Measurements from ENCODE around the gene C19orf25.

DNA sequence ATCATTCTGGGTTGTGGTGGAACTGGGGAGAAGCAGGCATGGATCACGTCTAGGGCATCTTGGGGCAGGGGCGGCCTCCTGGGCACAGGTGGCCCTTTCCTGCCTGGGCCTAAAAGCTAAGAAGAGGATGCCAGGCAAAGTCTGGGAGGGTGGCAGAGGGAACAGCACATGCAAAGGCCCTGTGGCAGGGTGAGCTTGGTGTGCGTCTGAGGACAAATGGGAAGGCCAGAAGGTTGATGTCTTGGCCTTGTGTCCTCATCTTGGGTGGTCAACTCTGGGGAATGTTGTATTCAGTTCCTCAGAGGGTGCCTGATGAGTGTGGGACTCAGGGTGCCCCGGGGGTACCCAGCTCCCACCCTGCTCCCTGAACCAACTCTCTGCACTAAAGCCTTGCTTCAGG, 39.5 kb upstream of the C19orf25 start:
- TF ChIP-seq REST (IDR thresholded peaks at IDR 0.05; ENCODE audit: borderline replicate concordance) (no peak), REST (CRISPR knock-in tag; IDR thresholded peaks at IDR 0.05; ENCODE audit: low read depth) (no peak), ZNF384 (IDR thresholded peaks at IDR 0.05; ENCODE audit: low read depth, low read length) (no peak), OTX1 (CRISPR knock-in tag; IDR thresholded peaks at IDR 0.05) (no peak), POLR2A (conservative IDR thresholded peaks at IDR 0.05) (no peak), CEBPZ (IDR thresholded peaks at IDR 0.05; ENCODE audit: borderline replicate concordance, low read depth, low read length) (no peak), NR2F6 (CRISPR knock-in tag; IDR thresholded peaks at IDR 0.05) (no peak), ZBTB12 (CRISPR knock-in tag; IDR thresholded peaks at IDR 0.05) (no peak), L3MBTL2 (IDR thresholded peaks at IDR 0.05) (no peak), GATAD2B (IDR thresholded peaks at IDR 0.05; ENCODE audit: borderline replicate concordance) (no peak), HDGF (IDR thresholded peaks at IDR 0.05) (no peak), MLX (CRISPR knock-in tag; conservative IDR thresholded peaks at IDR 0.05) (no peak), PREB (CRISPR knock-in tag; IDR thresholded peaks at IDR 0.05) (no peak)
- TF ChIP-seq, protein P1, sequence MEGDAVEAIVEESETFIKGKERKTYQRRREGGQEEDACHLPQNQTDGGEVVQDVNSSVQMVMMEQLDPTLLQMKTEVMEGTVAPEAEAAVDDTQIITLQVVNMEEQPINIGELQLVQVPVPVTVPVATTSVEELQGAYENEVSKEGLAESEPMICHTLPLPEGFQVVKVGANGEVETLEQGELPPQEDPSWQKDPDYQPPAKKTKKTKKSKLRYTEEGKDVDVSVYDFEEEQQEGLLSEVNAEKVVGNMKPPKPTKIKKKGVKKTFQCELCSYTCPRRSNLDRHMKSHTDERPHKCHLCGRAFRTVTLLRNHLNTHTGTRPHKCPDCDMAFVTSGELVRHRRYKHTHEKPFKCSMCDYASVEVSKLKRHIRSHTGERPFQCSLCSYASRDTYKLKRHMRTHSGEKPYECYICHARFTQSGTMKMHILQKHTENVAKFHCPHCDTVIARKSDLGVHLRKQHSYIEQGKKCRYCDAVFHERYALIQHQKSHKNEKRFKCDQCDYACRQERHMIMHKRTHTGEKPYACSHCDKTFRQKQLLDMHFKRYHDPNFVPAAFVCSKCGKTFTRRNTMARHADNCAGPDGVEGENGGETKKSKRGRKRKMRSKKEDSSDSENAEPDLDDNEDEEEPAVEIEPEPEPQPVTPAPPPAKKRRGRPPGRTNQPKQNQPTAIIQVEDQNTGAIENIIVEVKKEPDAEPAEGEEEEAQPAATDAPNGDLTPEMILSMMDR (IDR thresholded peaks at IDR 0.05 in 2 of 3, conservative IDR thresholded peaks at IDR 0.05 in 1 of 3; ENCODE audit: insufficient read depth in 2 of 3, low read depth in 1 of 3, low read length in 3 of 3), result no peak

All from K562 (cell line).